ENCODE measurements around the gene NUDT3. TPM values are rescaled to one million over a fixed set of nuclear protein-coding genes. Genes with fewer than 3 reads are reported as not detected.

The NUDT3 gene
- total and polyA plus RNA-seq, 9 of the 15 experiments (the other 6 are each of a cell fraction or from before 2014, with no cell fraction given), result 5.4 to 81.2 (median 56.4) TPM

GRCh38 chr6:34246563-34247391, 145.7 kb downstream of the NUDT3 start (continued):
- no peak for TF ChIP-seq CEBPG (CRISPR knock-in tag; IDR thresholded peaks at IDR 0.05)
- TF ChIP-seq CEBPG (tag; conservative IDR thresholded peaks at IDR 0.05 in 1 of 2, IDR thresholded peaks at IDR 0.05 in 1 of 2), result no peak
- TF ChIP-seq DEAF1 (CRISPR knock-in tag; IDR thresholded peaks at IDR 0.05), result 0 out of 2 replicates have a peak, but pooled peaks have one; percentile 16
- TF ChIP-seq SLC30A9 (CRISPR knock-in tag; IDR thresholded peaks at IDR 0.05), result no peak
- TF ChIP-seq GABPB2 (CRISPR knock-in tag; conservative IDR thresholded peaks at IDR 0.05), result 0 out of 2 replicates have a peak, but pooled peaks have one; percentile 29
- TF ChIP-seq, protein P1, sequence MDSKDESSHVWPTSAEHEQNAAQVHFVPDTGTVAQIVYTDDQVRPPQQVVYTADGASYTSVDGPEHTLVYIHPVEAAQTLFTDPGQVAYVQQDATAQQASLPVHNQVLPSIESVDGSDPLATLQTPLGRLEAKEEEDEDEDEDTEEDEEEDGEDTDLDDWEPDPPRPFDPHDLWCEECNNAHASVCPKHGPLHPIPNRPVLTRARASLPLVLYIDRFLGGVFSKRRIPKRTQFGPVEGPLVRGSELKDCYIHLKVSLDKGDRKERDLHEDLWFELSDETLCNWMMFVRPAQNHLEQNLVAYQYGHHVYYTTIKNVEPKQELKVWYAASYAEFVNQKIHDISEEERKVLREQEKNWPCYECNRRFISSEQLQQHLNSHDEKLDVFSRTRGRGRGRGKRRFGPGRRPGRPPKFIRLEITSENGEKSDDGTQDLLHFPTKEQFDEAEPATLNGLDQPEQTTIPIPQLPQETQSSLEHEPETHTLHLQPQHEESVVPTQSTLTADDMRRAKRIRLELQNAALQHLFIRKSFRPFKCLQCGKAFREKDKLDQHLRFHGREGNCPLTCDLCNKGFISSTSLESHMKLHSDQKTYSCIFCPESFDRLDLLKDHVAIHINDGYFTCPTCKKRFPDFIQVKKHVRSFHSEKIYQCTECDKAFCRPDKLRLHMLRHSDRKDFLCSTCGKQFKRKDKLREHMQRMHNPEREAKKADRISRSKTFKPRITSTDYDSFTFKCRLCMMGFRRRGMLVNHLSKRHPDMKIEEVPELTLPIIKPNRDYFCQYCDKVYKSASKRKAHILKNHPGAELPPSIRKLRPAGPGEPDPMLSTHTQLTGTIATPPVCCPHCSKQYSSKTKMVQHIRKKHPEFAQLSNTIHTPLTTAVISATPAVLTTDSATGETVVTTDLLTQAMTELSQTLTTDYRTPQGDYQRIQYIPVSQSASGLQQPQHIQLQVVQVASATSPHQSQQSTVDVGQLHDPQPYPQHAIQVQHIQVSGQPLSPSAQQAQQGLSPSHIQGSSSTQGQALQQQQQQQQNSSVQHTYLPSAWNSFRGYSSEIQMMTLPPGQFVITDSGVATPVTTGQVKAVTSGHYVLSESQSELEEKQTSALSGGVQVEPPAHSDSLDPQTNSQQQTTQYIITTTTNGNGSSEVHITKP (IDR thresholded peaks at IDR 0.05; ENCODE audit: partially characterized antibody), result no peak
- no peak; the same call in 1 of the 2 replicates for TF ChIP-seq ZNF764 (CRISPR knock-in tag; IDR thresholded peaks at IDR 0.05; ENCODE audit: low read depth)
- 0 out of 2 replicates have a peak, but pooled peaks have one; percentile 12 for TF ChIP-seq ZNF431 (CRISPR knock-in tag; IDR thresholded peaks at IDR 0.05)
- TF ChIP-seq, protein P2, sequence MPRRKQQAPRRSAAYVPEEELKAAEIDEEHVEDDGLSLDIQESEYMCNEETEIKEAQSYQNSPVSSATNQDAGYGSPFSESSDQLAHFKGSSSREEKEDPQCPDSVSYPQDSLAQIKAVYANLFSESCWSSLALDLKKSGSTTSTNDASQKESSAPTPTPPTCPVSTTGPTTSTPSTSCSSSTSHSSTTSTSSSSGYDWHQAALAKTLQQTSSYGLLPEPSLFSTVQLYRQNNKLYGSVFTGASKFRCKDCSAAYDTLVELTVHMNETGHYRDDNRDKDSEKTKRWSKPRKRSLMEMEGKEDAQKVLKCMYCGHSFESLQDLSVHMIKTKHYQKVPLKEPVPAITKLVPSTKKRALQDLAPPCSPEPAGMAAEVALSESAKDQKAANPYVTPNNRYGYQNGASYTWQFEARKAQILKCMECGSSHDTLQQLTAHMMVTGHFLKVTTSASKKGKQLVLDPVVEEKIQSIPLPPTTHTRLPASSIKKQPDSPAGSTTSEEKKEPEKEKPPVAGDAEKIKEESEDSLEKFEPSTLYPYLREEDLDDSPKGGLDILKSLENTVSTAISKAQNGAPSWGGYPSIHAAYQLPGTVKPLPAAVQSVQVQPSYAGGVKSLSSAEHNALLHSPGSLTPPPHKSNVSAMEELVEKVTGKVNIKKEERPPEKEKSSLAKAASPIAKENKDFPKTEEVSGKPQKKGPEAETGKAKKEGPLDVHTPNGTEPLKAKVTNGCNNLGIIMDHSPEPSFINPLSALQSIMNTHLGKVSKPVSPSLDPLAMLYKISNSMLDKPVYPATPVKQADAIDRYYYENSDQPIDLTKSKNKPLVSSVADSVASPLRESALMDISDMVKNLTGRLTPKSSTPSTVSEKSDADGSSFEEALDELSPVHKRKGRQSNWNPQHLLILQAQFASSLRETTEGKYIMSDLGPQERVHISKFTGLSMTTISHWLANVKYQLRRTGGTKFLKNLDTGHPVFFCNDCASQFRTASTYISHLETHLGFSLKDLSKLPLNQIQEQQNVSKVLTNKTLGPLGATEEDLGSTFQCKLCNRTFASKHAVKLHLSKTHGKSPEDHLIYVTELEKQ (CRISPR knock-in tag; IDR thresholded peaks at IDR 0.05), result no peak
- TF ChIP-seq CEBPB (tag; IDR thresholded peaks at IDR 0.05), result no peak
- no peak for TF ChIP-seq HDAC8 (tag; IDR thresholded peaks at IDR 0.05)
- no peak for TF ChIP-seq NELFE (IDR thresholded peaks at IDR 0.05; ENCODE audit: insufficient read depth, insufficient read length)
- TF ChIP-seq HDAC3 (IDR thresholded peaks at IDR 0.05; ENCODE audit: borderline replicate concordance, partially characterized antibody), result no peak
- no peak for TF ChIP-seq MIER1 (IDR thresholded peaks at IDR 0.05; ENCODE audit: low read depth)
- TF ChIP-seq KLF6 (CRISPR knock-in tag; IDR thresholded peaks at IDR 0.05; ENCODE audit: borderline replicate concordance), result no peak
- TF ChIP-seq CCNT2 (IDR thresholded peaks at IDR 0.05; ENCODE audit: borderline replicate concordance, extremely low read depth, insufficient read length, low read depth, low read length), result peak; percentile 49
- TF ChIP-seq MTF1 (CRISPR knock-in tag; IDR thresholded peaks at IDR 0.05; ENCODE audit: borderline replicate concordance), result no peak
- TF ChIP-seq ZNF134 (CRISPR knock-in tag; conservative IDR thresholded peaks at IDR 0.05), result peak; percentile 79
